ENCODE results near the gene HBG1.
"Not testable (repeated sequence)": the region's sequence is repeated elsewhere in the genome, so short reads cannot be mapped to it uniquely, and the experiment has no call there.

HBG1 gene

DNA sequence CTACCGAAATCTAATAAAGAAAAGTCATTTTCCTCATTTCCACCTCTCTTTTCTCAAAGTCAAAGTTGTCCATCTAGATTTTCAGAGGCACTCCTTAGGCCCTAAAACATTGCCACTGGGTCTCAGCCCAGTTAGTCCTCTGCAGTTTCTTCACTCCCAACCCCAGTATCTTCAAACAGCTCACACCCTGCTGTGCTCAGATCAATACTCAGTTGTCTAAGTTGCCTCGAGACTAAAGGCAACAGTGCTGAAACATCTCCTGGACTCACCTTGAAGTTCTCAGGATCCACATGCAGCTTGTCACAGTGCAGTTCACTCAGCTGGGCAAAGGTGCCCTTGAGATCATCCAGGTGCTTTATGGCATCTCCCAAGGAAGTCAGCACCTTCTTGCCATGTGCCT, 4.4 kb upstream of the HBG1 start:
- H3K23ac ChIP-seq (ENCODE audit: low read length); H2AK5ac ChIP-seq (ENCODE audit: low read length); H2BK5ac ChIP-seq (ENCODE audit: low read length); H3K27ac ChIP-seq (ENCODE audit: low read depth, low read length); H3K18ac ChIP-seq (ENCODE audit: low read length); DNase-seq; H2BK15ac ChIP-seq (replicated peaks; ENCODE audit: low read depth); H3K56ac ChIP-seq (ENCODE audit: low read length); H2BK120ac ChIP-seq (ENCODE audit: low read depth, low read length); H3K9ac ChIP-seq (ENCODE audit: low read length); H4K8ac ChIP-seq (ENCODE audit: low read depth, low read length); H4K5ac ChIP-seq (ENCODE audit: low read length); H3K36me3 ChIP-seq (ENCODE audit: control insufficient read depth, insufficient read depth, low read length); H3K4ac ChIP-seq (ENCODE audit: low read depth, low read length); H3K79me2 ChIP-seq (ENCODE audit: control insufficient read depth, insufficient read depth, low read length); H3K4me3 ChIP-seq (ENCODE audit: low read length); H3K4me1 ChIP-seq (ENCODE audit: control insufficient read depth, low read depth, low read length); H3K79me1 ChIP-seq (ENCODE audit: low read length); H3K27me3 ChIP-seq (ENCODE audit: insufficient read depth, low read length, poor library complexity); H3K4me2 ChIP-seq (ENCODE audit: low read length): not testable (repeated sequence)
- no CpG with 5 or more reads among the region's 2 CpGs for WGBS (ENCODE audit: extremely low coverage, insufficient coverage, low lambda C conversion rate)

DNA sequence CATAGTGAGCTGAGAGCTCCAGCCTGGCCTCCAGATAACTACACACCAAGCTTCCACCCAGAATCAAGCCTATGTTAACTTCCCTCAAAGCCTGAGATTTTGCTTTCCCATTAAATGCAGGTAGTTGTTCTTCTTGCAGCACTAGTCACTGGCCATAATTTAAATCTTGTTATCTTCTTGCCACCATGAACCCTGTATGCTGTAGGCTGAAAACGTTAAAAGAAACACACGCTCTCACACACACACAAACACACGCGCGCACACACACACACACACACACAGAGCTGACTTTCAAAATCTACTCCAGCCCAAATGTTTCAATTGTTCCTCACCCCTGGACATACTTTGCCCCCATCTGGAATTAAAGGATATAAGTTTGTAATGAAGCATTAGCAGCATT, 3.8 kb upstream of the HBG1 start:
- not testable (repeated sequence) for H3K4ac ChIP-seq (ENCODE audit: low read depth, low read length); H3K23ac ChIP-seq (ENCODE audit: low read length); H4K8ac ChIP-seq (ENCODE audit: low read depth, low read length); H3K4me1 ChIP-seq (ENCODE audit: control insufficient read depth, low read depth, low read length); H3K18ac ChIP-seq (ENCODE audit: low read length); H2BK120ac ChIP-seq (ENCODE audit: low read depth, low read length); H3K56ac ChIP-seq (ENCODE audit: low read length); H3K79me1 ChIP-seq (ENCODE audit: low read length); H3K27me3 ChIP-seq (ENCODE audit: insufficient read depth, low read length, poor library complexity); H2BK5ac ChIP-seq (ENCODE audit: low read length); H3K4me2 ChIP-seq (ENCODE audit: low read length); H3K36me3 ChIP-seq (ENCODE audit: control insufficient read depth, insufficient read depth, low read length); H3K79me2 ChIP-seq (ENCODE audit: control insufficient read depth, insufficient read depth, low read length); H3K27ac ChIP-seq (ENCODE audit: low read depth, low read length); H3K9ac ChIP-seq (ENCODE audit: low read length); DNase-seq; H3K4me3 ChIP-seq (ENCODE audit: low read length); H4K5ac ChIP-seq (ENCODE audit: low read length); H2AK5ac ChIP-seq (ENCODE audit: low read length); H2BK15ac ChIP-seq (replicated peaks; ENCODE audit: low read depth)
- no CpG with 5 or more reads among the region's 5 CpGs for WGBS (ENCODE audit: extremely low coverage, insufficient coverage, low lambda C conversion rate)

GRCh38 chr11:5252919-5253265, 3.2 kb upstream of the HBG1 start:
- Histone ChIP-seq H3K4me1 (ENCODE audit: control insufficient read depth, low read depth, low read length) (no peaks in the 10 kb centered on the region), H3K27me3 (ENCODE audit: insufficient read depth, low read length, poor library complexity) (no peaks in the 10 kb centered on the region), H3K18ac (ENCODE audit: low read length) (no peak overlapping the region), H3K4me3 (ENCODE audit: low read length) (no peak overlapping the region), H2BK120ac (ENCODE audit: low read depth, low read length) (no peak overlapping the region), H2BK15ac (replicated peaks; ENCODE audit: low read depth) (no peak overlapping the region), H3K4me2 (ENCODE audit: low read length) (no peak overlapping the region), H3K36me3 (ENCODE audit: control insufficient read depth, insufficient read depth, low read length) (no peaks in the 10 kb centered on the region), H3K23ac (ENCODE audit: low read length) (no peak overlapping the region), H3K27ac (ENCODE audit: low read depth, low read length) (no peak overlapping the region), H2BK5ac (ENCODE audit: low read length) (no peak overlapping the region), H3K4ac (ENCODE audit: low read depth, low read length) (no peak overlapping the region), H2AK5ac (ENCODE audit: low read length) (no peak overlapping the region), H3K79me2 (ENCODE audit: control insufficient read depth, insufficient read depth, low read length) (no peaks in the 10 kb centered on the region), H3K56ac (ENCODE audit: low read length) (no peak overlapping the region), H3K9ac (ENCODE audit: low read length) (no peak overlapping the region), H4K5ac (ENCODE audit: low read length) (no peak overlapping the region), H3K79me1 (ENCODE audit: low read length) (no peaks in the 10 kb centered on the region), H4K8ac (ENCODE audit: low read depth, low read length) (no peak overlapping the region)
- DNase-seq, result no peak
- no CpG with 5 or more reads among the region's 1 CpG for WGBS (ENCODE audit: extremely low coverage, insufficient coverage, low lambda C conversion rate)

GRCh38 chr11:5252192-5252918, 2.7 kb upstream of the HBG1 start:
- Histone ChIP-seq H2AK5ac (ENCODE audit: low read length) (no peak overlapping the region), H4K5ac (ENCODE audit: low read length) (no peak overlapping the region), H3K36me3 (ENCODE audit: control insufficient read depth, insufficient read depth, low read length) (no peaks in the 10 kb centered on the region), H3K79me2 (ENCODE audit: control insufficient read depth, insufficient read depth, low read length) (no peaks in the 10 kb centered on the region), H3K4me1 (ENCODE audit: control insufficient read depth, low read depth, low read length) (no peaks in the 10 kb centered on the region), H3K4me2 (ENCODE audit: low read length) (no peak overlapping the region), H2BK15ac (replicated peaks; ENCODE audit: low read depth) (no peak overlapping the region), H3K56ac (ENCODE audit: low read length) (no peak overlapping the region), H3K23ac (ENCODE audit: low read length) (no peak overlapping the region), H3K4me3 (ENCODE audit: low read length) (no peak overlapping the region), H2BK120ac (ENCODE audit: low read depth, low read length) (no peak overlapping the region), H3K27me3 (ENCODE audit: insufficient read depth, low read length, poor library complexity) (no peaks in the 10 kb centered on the region), H3K79me1 (ENCODE audit: low read length) (no peaks in the 10 kb centered on the region), H3K4ac (ENCODE audit: low read depth, low read length) (no peak overlapping the region), H3K27ac (ENCODE audit: low read depth, low read length) (no peak overlapping the region), H4K8ac (ENCODE audit: low read depth, low read length) (no peak overlapping the region), H3K9ac (ENCODE audit: low read length) (no peak overlapping the region), H2BK5ac (ENCODE audit: low read length) (no peak overlapping the region), H3K18ac (ENCODE audit: low read length) (no peak overlapping the region)
- DNase-seq, result no peak
- WGBS (ENCODE audit: extremely low coverage, insufficient coverage, low lambda C conversion rate), result no CpG with 5 or more reads among the region's 9 CpGs

- Histone ChIP-seq H2BK120ac (ENCODE audit: low read depth, low read length) (no peak overlapping the region), H3K79me1 (ENCODE audit: low read length) (no peaks in the 10 kb centered on the region)
- no CpG with 5 or more reads among the region's 2 CpGs for WGBS (ENCODE audit: extremely low coverage, insufficient coverage, low lambda C conversion rate)
Observed at GRCh38 chr11:5251746-5252145, 2.1 kb upstream of the HBG1 start.

GRCh38 chr11:5250543-5251204, 1.0 kb upstream of the HBG1 start:
- Histone ChIP-seq H3K4ac (ENCODE audit: low read depth, low read length) (no peak overlapping the region), H3K4me2 (ENCODE audit: low read length) (no peak overlapping the region), H3K4me3 (ENCODE audit: low read length) (no peak overlapping the region), H3K56ac (ENCODE audit: low read length) (no peak overlapping the region), H4K8ac (ENCODE audit: low read depth, low read length) (no peak overlapping the region), H3K23ac (ENCODE audit: low read length) (no peak overlapping the region), H3K9ac (ENCODE audit: low read length) (no peak overlapping the region), H2BK5ac (ENCODE audit: low read length) (no peak overlapping the region), H2AK5ac (ENCODE audit: low read length) (no peak overlapping the region), H3K79me1 (ENCODE audit: low read length) (no peaks in the 10 kb centered on the region), H4K5ac (ENCODE audit: low read length) (no peak overlapping the region), H3K18ac (ENCODE audit: low read length) (no peak overlapping the region), H2BK15ac (replicated peaks; ENCODE audit: low read depth) (no peak overlapping the region), H3K79me2 (ENCODE audit: control insufficient read depth, insufficient read depth, low read length) (no peaks in the 10 kb centered on the region), H3K36me3 (ENCODE audit: control insufficient read depth, insufficient read depth, low read length) (no peaks in the 10 kb centered on the region), H3K27ac (ENCODE audit: low read depth, low read length) (no peak overlapping the region), H2BK120ac (ENCODE audit: low read depth, low read length) (no peak overlapping the region), H3K27me3 (ENCODE audit: insufficient read depth, low read length, poor library complexity) (no peaks in the 10 kb centered on the region), H3K4me1 (ENCODE audit: control insufficient read depth, low read depth, low read length) (no peaks in the 10 kb centered on the region)
- no CpG with 5 or more reads among the region's 4 CpGs for WGBS (ENCODE audit: extremely low coverage, insufficient coverage, low lambda C conversion rate)
- no peak for DNase-seq

More at GRCh38 chr11:5251746-5252145, 2.1 kb upstream of the HBG1 start:
- Histone ChIP-seq H3K4me3 (ENCODE audit: low read length) (no peak overlapping the region), H3K56ac (ENCODE audit: low read length) (no peak overlapping the region), H3K23ac (ENCODE audit: low read length) (no peak overlapping the region), H3K4ac (ENCODE audit: low read depth, low read length) (no peak overlapping the region), H4K5ac (ENCODE audit: low read length) (no peak overlapping the region), H2BK5ac (ENCODE audit: low read length) (no peak overlapping the region), H3K36me3 (ENCODE audit: control insufficient read depth, insufficient read depth, low read length) (no peaks in the 10 kb centered on the region), H2AK5ac (ENCODE audit: low read length) (no peak overlapping the region), H3K9ac (ENCODE audit: low read length) (no peak overlapping the region), H3K18ac (ENCODE audit: low read length) (no peak overlapping the region), H3K27me3 (ENCODE audit: insufficient read depth, low read length, poor library complexity) (no peaks in the 10 kb centered on the region), H4K8ac (ENCODE audit: low read depth, low read length) (no peak overlapping the region), H2BK15ac (replicated peaks; ENCODE audit: low read depth) (no peak overlapping the region), H3K27ac (ENCODE audit: low read depth, low read length) (no peak overlapping the region), H3K4me1 (ENCODE audit: control insufficient read depth, low read depth, low read length) (no peaks in the 10 kb centered on the region), H3K79me2 (ENCODE audit: control insufficient read depth, insufficient read depth, low read length) (no peaks in the 10 kb centered on the region), H3K4me2 (ENCODE audit: low read length) (no peak overlapping the region)
- DNase-seq, result no peak

All from mesendoderm (in vitro differentiated cells).